NCI-H146 treated with DMSO at 0.1 percent for 48 hours (cell line): ENCODE results near the gene PKNOX2.

Experiments used
- DNase-seq: peaks from one replicate; lab custom pipeline; 2025; ENCODE audit not compliant: unreplicated experiment; lab: John Stamatoyannopoulos, UW

Gene PKNOX2

GRCh38 chr11:125429807-125430678 is 265.5 kb downstream of the PKNOX2 start:
- DNase-seq = no peak

GRCh38 chr11:125431009-125431408 is 266.5 kb downstream of the PKNOX2 start:
- no peak for DNase-seq

GRCh38 chr11:125431481-125431880 is 266.9 kb downstream of the PKNOX2 start:
- no peak for DNase-seq

GRCh38 chr11:125433454-125434121 is 269.0 kb downstream of the PKNOX2 start:
- DNase-seq = no peak

GRCh38 chr11:125435461-125436238 is 271.1 kb downstream of the PKNOX2 start:
- no peak for DNase-seq

- no peak for DNase-seq
Measured at GRCh38 chr11:125441648-125442410, 277.3 kb downstream of the PKNOX2 start.

GRCh38 chr11:125442946-125443345 is 278.4 kb downstream of the PKNOX2 start:
- no peak for DNase-seq

GRCh38 chr11:125443767-125444311 is 279.3 kb downstream of the PKNOX2 start:
- DNase-seq = no peak

GRCh38 chr11:125445731-125446130 is 281.2 kb downstream of the PKNOX2 start:
- DNase-seq = no peak

GRCh38 chr11:125446279-125446678 is 281.7 kb downstream of the PKNOX2 start:
- DNase-seq = no peak

GRCh38 chr11:125447721-125448120 is 283.2 kb downstream of the PKNOX2 start:
- no peak for DNase-seq

GRCh38 chr11:125448136-125448535 is 283.6 kb downstream of the PKNOX2 start:
- DNase-seq = no peak

GRCh38 chr11:125449565-125449964 is 285.0 kb downstream of the PKNOX2 start:
- DNase-seq = no peak

- no peak for DNase-seq
Measured at GRCh38 chr11:125451400-125452124, 287.0 kb downstream of the PKNOX2 start.

GRCh38 chr11:125452125-125452470 is 287.5 kb downstream of the PKNOX2 start:
- no peak for DNase-seq

GRCh38 chr11:125454047-125454446 is 289.5 kb downstream of the PKNOX2 start:
- DNase-seq = no peak

- DNase-seq = no peak
Measured at GRCh38 chr11:125455851-125456250, 291.3 kb downstream of the PKNOX2 start.

- DNase-seq = no peak
Measured at GRCh38 chr11:125457814-125458343, 293.3 kb downstream of the PKNOX2 start.

GRCh38 chr11:125460275-125460674 is 295.7 kb downstream of the PKNOX2 start:
- no peak for DNase-seq
